SK-N-SH treated with all-trans-retinoic acid at 6 μM for 48 hours (cell line): ENCODE measurements around the gene SCFD2.

Experiments used
- BACH2 ChIP-seq: fragments of 250-450 bp; sonication (Bioruptor Pico); IDR thresholded peaks from 2 replicates; pipeline ENCODE4 v1.9.0; 2021; ENCODE audit warnings: mild to moderate bottlenecking, borderline replicate concordance
- ZFP3 ChIP-seq: fragments of 250-450 bp; sonication (Bioruptor Pico); IDR thresholded peaks from 2 replicates; pipeline ENCODE4 v1.5.0; 2020; ENCODE audit warnings: mild to moderate bottlenecking, moderate library complexity
- ZNF8 ChIP-seq: fragments of 450-650 bp; formaldehyde crosslinking; IDR thresholded peaks from 2 replicates; pipeline ENCODE4 v1.5.0; 2020; ENCODE audit warnings: mild to moderate bottlenecking, moderate library complexity
- TF ChIP-seq, protein P1 (sequence below): fragments of 250-450 bp; sonication (Bioruptor Pico); IDR thresholded peaks from 2 replicates; pipeline ENCODE4 v1.8.0; 2020; ENCODE audit warnings: mild to moderate bottlenecking, moderate library complexity, borderline replicate concordance

DNA sequence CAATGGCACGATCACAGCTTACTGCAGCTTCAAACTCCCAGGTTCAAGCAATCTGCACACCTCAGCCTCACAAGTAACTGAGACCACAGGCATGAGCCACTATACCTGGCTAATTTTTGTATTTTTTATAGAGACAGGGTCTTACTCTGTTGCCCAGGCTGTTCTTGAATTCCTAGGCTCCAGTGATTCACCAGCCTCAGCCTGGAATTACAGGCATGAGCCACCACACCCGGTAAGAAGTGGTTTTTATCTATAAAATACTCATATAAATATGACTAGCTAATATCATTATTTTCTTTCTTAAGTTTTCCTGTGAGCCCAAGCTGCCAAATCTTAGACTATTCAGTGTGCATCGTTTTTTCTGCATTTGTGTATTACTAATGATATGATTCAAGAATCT, 4.4 kb downstream of the SCFD2 start:
- TF ChIP-seq ZNF8 (CRISPR knock-in tag), result no peak
- TF ChIP-seq BACH2, result no peak
- no peak for TF ChIP-seq ZFP3 (CRISPR knock-in tag)
- TF ChIP-seq, protein P1, sequence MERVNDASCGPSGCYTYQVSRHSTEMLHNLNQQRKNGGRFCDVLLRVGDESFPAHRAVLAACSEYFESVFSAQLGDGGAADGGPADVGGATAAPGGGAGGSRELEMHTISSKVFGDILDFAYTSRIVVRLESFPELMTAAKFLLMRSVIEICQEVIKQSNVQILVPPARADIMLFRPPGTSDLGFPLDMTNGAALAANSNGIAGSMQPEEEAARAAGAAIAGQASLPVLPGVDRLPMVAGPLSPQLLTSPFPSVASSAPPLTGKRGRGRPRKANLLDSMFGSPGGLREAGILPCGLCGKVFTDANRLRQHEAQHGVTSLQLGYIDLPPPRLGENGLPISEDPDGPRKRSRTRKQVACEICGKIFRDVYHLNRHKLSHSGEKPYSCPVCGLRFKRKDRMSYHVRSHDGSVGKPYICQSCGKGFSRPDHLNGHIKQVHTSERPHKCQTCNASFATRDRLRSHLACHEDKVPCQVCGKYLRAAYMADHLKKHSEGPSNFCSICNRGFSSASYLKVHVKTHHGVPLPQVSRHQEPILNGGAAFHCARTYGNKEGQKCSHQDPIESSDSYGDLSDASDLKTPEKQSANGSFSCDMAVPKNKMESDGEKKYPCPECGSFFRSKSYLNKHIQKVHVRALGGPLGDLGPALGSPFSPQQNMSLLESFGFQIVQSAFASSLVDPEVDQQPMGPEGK (CRISPR knock-in tag), result no peak
